IPS-20b (cell line): ENCODE results near the gene RBKS.
A peak's percentile ranks its signal among the peaks of the same experiment; 100 is the strongest.

Experiments
- H3K27ac ChIP-seq: one replicate; pipeline ENCODE4 v1.5.1; 2013; ENCODE audit warnings: low read length
- H3K27me3 ChIP-seq: 2 replicates; pipeline ENCODE4 v1.6.1; 2013; ENCODE audit warnings: mild to moderate bottlenecking, low read length, inconsistent platforms; ENCODE audit not compliant: insufficient read depth
- H3K36me3 ChIP-seq: 2 replicates; pipeline ENCODE4 v1.6.1; 2013; ENCODE audit warnings: low read depth, mild to moderate bottlenecking, inconsistent platforms, low read length, moderate library complexity; ENCODE audit not compliant: insufficient read depth
- H3K4me1 ChIP-seq: 2 replicates; pipeline ENCODE4 v1.6.1; 2013; ENCODE audit warnings: mild to moderate bottlenecking, control low read depth, inconsistent platforms, low read length, moderate library complexity; ENCODE audit not compliant: insufficient read depth
- H3K4me3 ChIP-seq: 2 replicates; pipeline ENCODE4 v1.5.1; 2013; ENCODE audit warnings: mild to moderate bottlenecking, low read length, inconsistent platforms
- H3K9ac ChIP-seq: 2 replicates; pipeline ENCODE4 v1.6.1; 2013; ENCODE audit warnings: low read depth, mild to moderate bottlenecking, inconsistent platforms, low read length, moderate library complexity
- H3K9me3 ChIP-seq: 2 replicates; pipeline ENCODE4 v1.6.1; 2013; ENCODE audit warnings: mild to moderate bottlenecking, low read depth, low read length, inconsistent platforms; ENCODE audit not compliant: insufficient read depth

The RBKS gene

DNA sequence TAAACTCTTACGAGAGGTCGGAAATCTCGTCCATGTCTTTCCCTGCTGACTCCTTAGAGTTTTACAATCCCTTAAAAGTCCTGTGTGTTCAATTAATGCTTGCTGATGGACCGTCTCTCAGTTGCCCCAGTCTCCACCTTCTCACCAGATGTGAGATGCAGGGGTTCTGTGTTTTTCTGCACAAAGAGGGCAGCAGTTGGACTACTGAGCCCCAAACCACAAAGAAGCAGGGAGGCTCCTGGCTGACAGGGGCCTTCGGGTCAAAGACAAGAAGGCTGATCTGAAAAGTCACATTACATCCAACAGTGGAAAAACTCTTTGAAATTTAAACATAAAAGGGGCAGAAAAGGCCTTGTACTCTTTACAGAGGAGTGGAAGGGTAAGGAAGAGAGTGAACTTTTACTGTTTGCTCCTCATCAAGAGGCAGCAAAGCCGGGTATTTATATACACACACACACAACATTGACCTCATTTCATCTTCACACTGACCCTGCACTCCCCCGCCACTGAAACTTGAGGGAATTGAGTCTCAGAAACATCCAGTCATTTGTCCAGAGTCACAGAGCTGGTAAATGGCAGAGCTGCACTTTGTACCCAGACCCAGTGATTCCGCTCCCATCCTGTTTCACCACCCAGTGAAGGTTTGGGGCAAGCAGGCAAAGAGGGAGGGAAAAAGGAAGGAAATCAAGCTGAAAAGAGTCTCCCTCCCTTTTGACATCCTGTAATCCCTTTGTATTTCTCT, 94.9 kb downstream of the RBKS start:
- Histone ChIP-seq H3K27ac (no peak overlapping the region), H3K9me3 (no peaks in the 10 kb centered on the region), H3K9ac (no peak overlapping the region), H3K4me3 (no peak overlapping the region), H3K36me3 (no peaks in the 10 kb centered on the region), H3K27me3 (no peaks in the 10 kb centered on the region), H3K4me1 (no peaks in the 10 kb centered on the region)

- Histone ChIP-seq H3K36me3 (no peaks in the 10 kb centered on the region), H3K9me3 (no peaks in the 10 kb centered on the region), H3K27ac (no peak overlapping the region), H3K4me1 (no peaks in the 10 kb centered on the region), H3K4me3 (no peak overlapping the region), H3K27me3 (no peaks in the 10 kb centered on the region), H3K9ac (no peak overlapping the region)
Measured at GRCh38 chr2:27792759-27793158, 97.4 kb downstream of the RBKS start.

GRCh38 chr2:27790796-27791195, 99.4 kb downstream of the RBKS start:
- no peaks in the 10 kb centered on the region for H3K27me3 ChIP-seq
- H3K9me3 ChIP-seq, result no peaks in the 10 kb centered on the region
- H3K9ac ChIP-seq, result no peak overlapping the region
- no peaks in the 10 kb centered on the region for H3K36me3 ChIP-seq
- H3K27ac ChIP-seq, result no peak overlapping the region
- H3K4me3 ChIP-seq, result no peak overlapping the region
- H3K4me1 ChIP-seq, result no peaks in the 10 kb centered on the region

GRCh38 chr2:27782701-27783100, 107.5 kb downstream of the RBKS start:
- no peaks in the 10 kb centered on the region for H3K4me1 ChIP-seq
- no peak overlapping the region for H3K27ac ChIP-seq
- H3K9ac ChIP-seq, result no peak overlapping the region

DNA sequence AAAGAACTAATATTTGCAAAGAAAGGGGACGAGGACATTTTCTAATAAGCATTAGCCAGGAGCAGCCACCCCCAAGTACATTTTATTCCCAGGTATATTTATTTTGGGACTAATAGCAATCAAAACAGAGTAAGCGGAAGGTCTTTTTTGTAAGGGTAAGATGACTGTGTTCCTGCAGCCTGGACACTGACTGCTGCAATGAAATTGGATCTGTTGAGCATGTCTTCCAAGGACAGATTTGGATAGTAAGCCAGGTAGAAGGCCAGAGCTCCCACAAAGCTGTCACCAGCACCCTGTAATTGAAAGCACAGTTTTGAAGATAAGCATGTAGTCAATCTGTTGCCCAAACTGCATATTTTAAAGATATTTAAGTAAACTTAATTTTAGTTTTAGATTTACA, 108.7 kb downstream of the RBKS start:
- no peaks in the 10 kb centered on the region for H3K27me3 ChIP-seq
- no peak overlapping the region for H3K27ac ChIP-seq
- no peak overlapping the region for H3K9ac ChIP-seq
- H3K9me3 ChIP-seq, result no peaks in the 10 kb centered on the region
- no peak overlapping the region for H3K4me3 ChIP-seq
- peaks cover 15% of the 10 kb centered on the region for H3K36me3 ChIP-seq
- H3K4me1 ChIP-seq, result no peaks in the 10 kb centered on the region

More at GRCh38 chr2:27782701-27783100, 107.5 kb downstream of the RBKS start:
- no peak overlapping the region for H3K4me3 ChIP-seq
- H3K9me3 ChIP-seq, result no peaks in the 10 kb centered on the region
- H3K36me3 ChIP-seq, result peaks cover 12% of the 10 kb centered on the region
- no peaks in the 10 kb centered on the region for H3K27me3 ChIP-seq

GRCh38 chr2:27779417-27780055, 110.7 kb downstream of the RBKS start:
- H3K9me3 ChIP-seq, result no peaks in the 10 kb centered on the region
- H3K4me3 ChIP-seq, result no peak overlapping the region
- no peaks in the 10 kb centered on the region for H3K4me1 ChIP-seq
- H3K9ac ChIP-seq, result no peak overlapping the region
- H3K27ac ChIP-seq, result no peak overlapping the region
- no peaks in the 10 kb centered on the region for H3K27me3 ChIP-seq
- peaks cover 28% of the 10 kb centered on the region for H3K36me3 ChIP-seq

- peaks cover 42% of the 10 kb centered on the region for H3K36me3 ChIP-seq
- H3K27ac ChIP-seq, result no peak overlapping the region
- H3K9me3 ChIP-seq, result no peaks in the 10 kb centered on the region
- H3K9ac ChIP-seq, result no peak overlapping the region
- no peaks in the 10 kb centered on the region for H3K27me3 ChIP-seq
- H3K4me3 ChIP-seq, result no peak overlapping the region
- H3K4me1 ChIP-seq, result peaks cover 5% of the 10 kb centered on the region; the same call in 1 of the 2 replicates
Measured at GRCh38 chr2:27776696-27777095, 113.5 kb downstream of the RBKS start.

DNA sequence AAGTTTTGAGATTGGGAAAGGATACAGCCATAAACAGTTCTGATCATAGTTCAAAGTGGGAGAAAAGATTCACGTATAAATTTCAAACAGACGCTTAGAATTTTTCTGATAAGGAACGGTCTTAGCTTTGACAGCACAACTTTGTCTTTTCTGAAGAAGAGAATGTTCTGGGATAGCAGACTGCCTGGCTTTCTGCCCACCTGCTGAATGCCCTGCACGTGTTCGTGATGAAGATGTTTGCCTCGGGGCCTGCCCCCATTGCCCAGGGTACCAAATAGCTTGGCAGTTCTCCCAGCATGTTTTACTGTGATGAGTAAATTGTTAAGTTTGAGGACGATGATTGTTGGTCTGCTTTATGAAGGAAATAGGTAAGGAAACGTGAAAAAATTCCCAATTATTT, 114.1 kb downstream of the RBKS start:
- Histone ChIP-seq H3K27ac (no peak overlapping the region), H3K27me3 (no peaks in the 10 kb centered on the region), H3K36me3 (peaks cover 42% of the 10 kb centered on the region), H3K4me1 (peaks cover 5% of the 10 kb centered on the region; the same call in 1 of the 2 replicates), H3K4me3 (no peak overlapping the region), H3K9me3 (no peaks in the 10 kb centered on the region), H3K9ac (no peak overlapping the region)

DNA sequence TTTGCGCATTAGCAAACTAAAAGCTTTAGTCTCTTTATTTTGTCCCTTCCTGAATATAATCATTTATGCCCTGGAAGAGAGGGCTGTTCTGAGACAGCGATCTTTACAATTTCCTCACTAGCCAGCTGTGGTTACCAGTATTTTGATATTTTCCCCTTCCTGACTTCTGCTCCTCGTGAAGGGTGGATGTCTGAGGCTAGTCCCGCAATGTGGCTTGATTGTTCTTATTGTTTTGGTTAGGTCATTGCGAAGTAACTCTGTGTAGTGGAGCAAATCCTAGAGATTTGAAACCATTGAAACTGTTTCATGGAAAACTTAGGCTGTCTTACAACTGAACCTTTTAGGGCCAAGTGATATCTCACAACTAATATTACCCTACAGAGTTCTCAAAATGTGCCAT, 116.2 kb downstream of the RBKS start:
- Histone ChIP-seq H3K4me1 (peaks cover 5% of the 10 kb centered on the region; the same call in 1 of the 2 replicates), H3K36me3 (peaks cover 33% of the 10 kb centered on the region; the same call in 1 of the 2 replicates), H3K27me3 (no peaks in the 10 kb centered on the region), H3K27ac (no peak overlapping the region), H3K9ac (peak overlapping the region; percentile 90; the same call in 1 of the 2 replicates), H3K9me3 (no peaks in the 10 kb centered on the region), H3K4me3 (0 out of 2 replicates have a peak overlapping the region, but pooled peaks have one; percentile 93)

DNA sequence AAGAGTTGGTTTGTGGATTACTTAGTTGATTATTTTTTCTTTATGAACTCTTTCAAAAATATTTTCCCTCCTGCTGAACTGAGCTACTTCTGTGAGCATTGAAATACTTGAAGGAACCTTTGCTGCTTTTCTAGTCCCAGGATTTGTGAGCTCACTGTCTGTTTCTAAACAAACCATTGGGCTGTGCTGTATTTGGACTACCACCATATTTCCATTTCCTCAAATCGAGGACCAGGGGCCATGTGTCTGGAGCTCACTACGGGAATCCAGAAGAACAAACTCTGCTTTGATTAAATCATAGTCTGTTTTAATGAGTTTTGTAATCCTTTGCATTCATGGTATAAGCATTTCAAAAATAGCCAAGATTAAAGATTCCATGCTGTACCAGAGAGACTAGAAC, 117.4 kb downstream of the RBKS start:
- Histone ChIP-seq H3K36me3 (peaks cover 29% of the 10 kb centered on the region; the same call in 1 of the 2 replicates), H3K4me1 (peaks cover 5% of the 10 kb centered on the region; the same call in 1 of the 2 replicates), H3K9me3 (no peaks in the 10 kb centered on the region), H3K9ac (peak overlapping the region; percentile 90; the same call in 1 of the 2 replicates), H3K4me3 (peak overlapping the region; percentile 93), H3K27me3 (no peaks in the 10 kb centered on the region), H3K27ac (no peak overlapping the region)

DNA sequence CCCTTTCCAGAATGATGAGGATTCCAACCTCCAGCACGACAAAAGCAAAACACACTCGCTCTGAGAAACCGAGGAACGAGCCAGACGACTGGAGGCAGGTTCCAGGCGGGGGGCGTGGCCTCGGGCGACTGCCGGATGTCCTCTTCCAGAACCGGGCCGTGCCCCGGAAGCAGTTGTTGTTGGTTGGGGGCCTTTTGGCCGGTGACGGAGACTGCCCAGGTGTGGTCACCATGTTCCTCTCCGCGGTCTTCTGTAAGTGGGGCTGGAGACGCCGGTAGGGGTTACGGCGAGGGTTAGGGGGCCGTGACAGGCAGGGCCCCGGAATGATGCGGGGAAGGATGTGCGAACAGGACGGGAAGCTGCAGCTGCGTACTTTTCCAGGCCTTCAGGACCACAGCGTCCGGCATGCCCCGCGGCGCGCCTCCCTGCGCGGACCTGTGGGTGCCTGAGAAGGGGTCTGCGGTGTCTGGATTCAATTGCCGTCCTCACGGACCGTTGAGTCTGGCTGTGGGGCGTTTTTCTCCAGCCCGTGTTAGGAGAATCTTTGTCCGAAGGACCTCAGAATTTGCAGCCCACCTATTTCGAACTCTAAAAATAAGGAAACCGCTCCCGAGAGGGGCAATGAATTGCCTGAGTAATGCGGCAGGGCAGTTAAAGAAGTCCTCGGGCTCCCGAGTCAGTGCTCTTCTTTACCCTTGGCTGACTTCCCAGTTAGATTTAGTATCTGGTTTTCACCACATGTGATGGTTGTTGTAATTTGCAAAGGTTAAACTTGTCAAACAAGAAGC, 118.4 kb downstream of the RBKS start, which contains the start of gene MRPL33:
Gene MRPL33 (plus strand): TSS at position 172 of the 788 bp plus-strand sequence. CDS start 59 bp downstream, at position 231.
- H3K9me3 ChIP-seq, result no peaks in the 10 kb centered on the region
- peak within 1 kb of the TSS; percentile 90; the same call in 1 of the 2 replicates for H3K9ac ChIP-seq
- peaks cover 5% of the 10 kb centered on the region; the same call in 1 of the 2 replicates for H3K4me1 ChIP-seq
- H3K27me3 ChIP-seq, result no peaks in the 10 kb centered on the region
- peak within 1 kb of the TSS; percentile 74 for H3K27ac ChIP-seq
- peak within 1 kb of the TSS; percentile 93 for H3K4me3 ChIP-seq
- peaks cover 29% of the 10 kb centered on the region; the same call in 1 of the 2 replicates for H3K36me3 ChIP-seq
